ENCODE results near the gene SNX8. TPM values are rescaled to one million over a fixed set of nuclear protein-coding genes. Genes with fewer than 3 reads are reported as not detected.

The SNX8 gene
- total RNA-seq, 1 donor from 2014 or later, result 15.6 TPM

GRCh38 chr7:2232766-2233520 is 81.3 kb downstream of the SNX8 start, which contains the start of gene MAD1L1:
MAD1L1 (minus strand) TSS chr7:2232945; CDS start chr7:2230133, 2,812 bp downstream.
- Mint-ChIP-seq H3K9me3 (ENCODE audit: low read depth) (no peaks in the 10 kb centered on the region), H3K36me3 (ENCODE audit: insufficient read depth) (peaks cover 11% of the 10 kb centered on the region), H3K27me3 (no peaks in the 10 kb centered on the region), H3K27ac (peak within 1 kb of the TSS; percentile 97), H3K4me1 (ENCODE audit: low read depth) (peaks cover 10% of the 10 kb centered on the region), H3K4me3 (ENCODE audit: low read depth) (peak within 1 kb of the TSS; percentile 90)
- TF ChIP-seq CTCF (IDR thresholded peaks at IDR 0.05; ENCODE audit: unreplicated experiment), result no peak
- peak; percentile 87 for DNase-seq (ENCODE audit: low spot score, unreplicated experiment)

GRCh38 chr7:2231992-2232765 is 82.1 kb downstream of the SNX8 start:
- H3K36me3 Mint-ChIP-seq (ENCODE audit: insufficient read depth), result peaks cover 13% of the 10 kb centered on the region
- H3K27ac Mint-ChIP-seq, result peak overlapping the region; percentile 51
- peak; percentile 35 for DNase-seq (ENCODE audit: low spot score, unreplicated experiment)
- peaks cover 10% of the 10 kb centered on the region for H3K4me1 Mint-ChIP-seq (ENCODE audit: low read depth)
- H3K27me3 Mint-ChIP-seq, result no peaks in the 10 kb centered on the region
- H3K4me3 Mint-ChIP-seq (ENCODE audit: low read depth), result peak overlapping the region; percentile 90
- H3K9me3 Mint-ChIP-seq (ENCODE audit: low read depth), result no peaks in the 10 kb centered on the region
- TF ChIP-seq CTCF (IDR thresholded peaks at IDR 0.05; ENCODE audit: unreplicated experiment), result peak; percentile 25

GRCh38 chr7:2230882-2231281 is 83.4 kb downstream of the SNX8 start:
- H3K27ac Mint-ChIP-seq, result no peak overlapping the region
- peaks cover 14% of the 10 kb centered on the region for H3K36me3 Mint-ChIP-seq (ENCODE audit: insufficient read depth)
- H3K4me3 Mint-ChIP-seq (ENCODE audit: low read depth), result peak overlapping the region; percentile 19

GRCh38 chr7:2230226-2230625 is 84.0 kb downstream of the SNX8 start:
- TF ChIP-seq CTCF (IDR thresholded peaks at IDR 0.05; ENCODE audit: unreplicated experiment), result no peak
- DNase-seq (ENCODE audit: low spot score, unreplicated experiment), result no peak
- no peak overlapping the region for H3K27ac Mint-ChIP-seq
- no peaks in the 10 kb centered on the region for H3K27me3 Mint-ChIP-seq
- peaks cover 18% of the 10 kb centered on the region for H3K36me3 Mint-ChIP-seq (ENCODE audit: insufficient read depth)
- H3K9me3 Mint-ChIP-seq (ENCODE audit: low read depth), result no peaks in the 10 kb centered on the region
- H3K4me1 Mint-ChIP-seq (ENCODE audit: low read depth), result peaks cover 10% of the 10 kb centered on the region
- peak overlapping the region; percentile 19 for H3K4me3 Mint-ChIP-seq (ENCODE audit: low read depth)

More at GRCh38 chr7:2230882-2231281, 83.4 kb downstream of the SNX8 start:
- no peak for DNase-seq (ENCODE audit: low spot score, unreplicated experiment)
- Mint-ChIP-seq H3K9me3 (ENCODE audit: low read depth) (no peaks in the 10 kb centered on the region), H3K27me3 (no peaks in the 10 kb centered on the region), H3K4me1 (ENCODE audit: low read depth) (peaks cover 10% of the 10 kb centered on the region)
- TF ChIP-seq CTCF (IDR thresholded peaks at IDR 0.05; ENCODE audit: unreplicated experiment), result no peak

- DNase-seq (ENCODE audit: low spot score, unreplicated experiment), result no peak
- H3K4me1 Mint-ChIP-seq (ENCODE audit: low read depth), result peaks cover 10% of the 10 kb centered on the region
- peaks cover 12% of the 10 kb centered on the region for H3K36me3 Mint-ChIP-seq (ENCODE audit: insufficient read depth)
- H3K27ac Mint-ChIP-seq, result no peak overlapping the region
- H3K9me3 Mint-ChIP-seq (ENCODE audit: low read depth), result no peaks in the 10 kb centered on the region
- no peaks in the 10 kb centered on the region for H3K27me3 Mint-ChIP-seq
- H3K4me3 Mint-ChIP-seq (ENCODE audit: low read depth), result no peak overlapping the region
- TF ChIP-seq CTCF (IDR thresholded peaks at IDR 0.05; ENCODE audit: unreplicated experiment), result no peak
Observed at GRCh38 chr7:2229467-2229866, 84.8 kb downstream of the SNX8 start.
